ENCODE results near the gene LYPD3.
"Not testable (repeated sequence)": the region's sequence is repeated elsewhere in the genome, so short reads cannot be mapped to it uniquely, and the experiment has no call there.

The LYPD3 gene

GRCh38 chr19:43444091-43444490 lies 21.3 kb downstream of the LYPD3 start:
- not testable (repeated sequence) for H3K9me3 Mint-ChIP-seq, H3K27ac Mint-ChIP-seq, H3K27me3 Mint-ChIP-seq

GRCh38 chr19:43441716-43442115 lies 23.7 kb downstream of the LYPD3 start:
- Mint-ChIP-seq H3K27me3 (no peaks in the 10 kb centered on the region), H3K4me3 (no peak overlapping the region), H3K27ac (peak overlapping the region; percentile 33), H3K36me3 (no peaks in the 10 kb centered on the region), H3K9me3 (no peaks in the 10 kb centered on the region), H3K4me1 (peaks cover 21% of the 10 kb centered on the region)
- DNase-seq (ENCODE audit: low spot score in 2 of 2) (no peak), ATAC-seq (ENCODE audit: low read depth) (no peak)

More at GRCh38 chr19:43444091-43444490, 21.3 kb downstream of the LYPD3 start:
- DNase-seq (ENCODE audit: low spot score in 2 of 2); H3K36me3 Mint-ChIP-seq; H3K4me3 Mint-ChIP-seq; ATAC-seq (ENCODE audit: low read depth): not testable (repeated sequence)
- peaks cover 14% of the 10 kb centered on the region for H3K4me1 Mint-ChIP-seq

- Mint-ChIP-seq H3K9me3 (peaks cover 2% of the 10 kb centered on the region), H3K27me3 (no peaks in the 10 kb centered on the region), H3K4me1 (peaks cover 25% of the 10 kb centered on the region), H3K36me3 (no peaks in the 10 kb centered on the region), H3K4me3 (no peak overlapping the region), H3K27ac (peak overlapping the region; percentile 43)
- ATAC-seq (ENCODE audit: low read depth), result no peak
- no peak for DNase-seq (ENCODE audit: low spot score in 2 of 2)
These were observed 25.7 kb downstream of the LYPD3 start for GRCh38 chr19:43439709-43440063.

GRCh38 chr19:43439032-43439708 lies 26.2 kb downstream of the LYPD3 start:
- Mint-ChIP-seq H3K36me3 (no peaks in the 10 kb centered on the region), H3K4me1 (peaks cover 25% of the 10 kb centered on the region), H3K27me3 (no peaks in the 10 kb centered on the region), H3K27ac (peak overlapping the region; percentile 43), H3K9me3 (peaks cover 2% of the 10 kb centered on the region), H3K4me3 (peak overlapping the region; percentile 36)
- ATAC-seq (ENCODE audit: low read depth), result peak; percentile 99
- no peak for DNase-seq (ENCODE audit: low spot score in 2 of 2)

GRCh38 chr19:43438291-43439031 lies 26.9 kb downstream of the LYPD3 start:
- Mint-ChIP-seq H3K27ac (no peak overlapping the region), H3K27me3 (no peaks in the 10 kb centered on the region), H3K36me3 (no peaks in the 10 kb centered on the region), H3K4me1 (peaks cover 25% of the 10 kb centered on the region), H3K4me3 (no peak overlapping the region), H3K9me3 (peaks cover 2% of the 10 kb centered on the region)
- DNase-seq (ENCODE audit: low spot score in 2 of 2), result no peak
- no peak for ATAC-seq (ENCODE audit: low read depth)

GRCh38 chr19:43437712-43438111 lies 27.7 kb downstream of the LYPD3 start:
- H3K27ac Mint-ChIP-seq, result peak overlapping the region; percentile 38
- H3K9me3 Mint-ChIP-seq, result peaks cover 2% of the 10 kb centered on the region
- DNase-seq (ENCODE audit: low spot score in 2 of 2) (no peak), ATAC-seq (ENCODE audit: low read depth) (no peak)
- H3K4me3 Mint-ChIP-seq, result no peak overlapping the region
- no peaks in the 10 kb centered on the region for H3K27me3 Mint-ChIP-seq
- H3K36me3 Mint-ChIP-seq, result no peaks in the 10 kb centered on the region
- peaks cover 28% of the 10 kb centered on the region for H3K4me1 Mint-ChIP-seq

GRCh38 chr19:43437284-43437683 lies 28.1 kb downstream of the LYPD3 start:
- not testable (repeated sequence) for H3K9me3 Mint-ChIP-seq; H3K4me3 Mint-ChIP-seq; DNase-seq (ENCODE audit: low spot score in 2 of 2); ATAC-seq (ENCODE audit: low read depth); H3K36me3 Mint-ChIP-seq; H3K27me3 Mint-ChIP-seq
- Mint-ChIP-seq H3K4me1 (peaks cover 28% of the 10 kb centered on the region), H3K27ac (peak overlapping the region; percentile 38)

- ATAC-seq (ENCODE audit: low read depth) (no peak), DNase-seq (ENCODE audit: low spot score in 2 of 2) (no peak)
- peaks cover 2% of the 10 kb centered on the region for H3K9me3 Mint-ChIP-seq
- H3K27me3 Mint-ChIP-seq, result no peaks in the 10 kb centered on the region
- H3K4me3 Mint-ChIP-seq, result no peak overlapping the region
- peak overlapping the region; percentile 60 for H3K27ac Mint-ChIP-seq
- H3K4me1 Mint-ChIP-seq, result peaks cover 30% of the 10 kb centered on the region
- no peaks in the 10 kb centered on the region for H3K36me3 Mint-ChIP-seq
These were observed 29.6 kb downstream of the LYPD3 start for GRCh38 chr19:43435775-43436174.

GRCh38 chr19:43433689-43434088 lies 31.7 kb downstream of the LYPD3 start:
- Mint-ChIP-seq H3K4me3 (no peak overlapping the region), H3K9me3 (peaks cover 2% of the 10 kb centered on the region), H3K36me3 (no peaks in the 10 kb centered on the region), H3K27me3 (no peaks in the 10 kb centered on the region), H3K27ac (no peak overlapping the region), H3K4me1 (peaks cover 23% of the 10 kb centered on the region)
- ATAC-seq (ENCODE audit: low read depth) (no peak), DNase-seq (ENCODE audit: low spot score in 2 of 2) (no peak)

- ATAC-seq (ENCODE audit: low read depth) (no peak), DNase-seq (ENCODE audit: low spot score in 2 of 2) (no peak)
- Mint-ChIP-seq H3K27ac (no peak overlapping the region), H3K27me3 (peaks cover 2% of the 10 kb centered on the region), H3K36me3 (no peaks in the 10 kb centered on the region), H3K4me3 (no peak overlapping the region), H3K9me3 (peaks cover 2% of the 10 kb centered on the region), H3K4me1 (peaks cover 20% of the 10 kb centered on the region)
These were observed 32.1 kb downstream of the LYPD3 start for GRCh38 chr19:43433358-43433673.

- no peak overlapping the region for H3K4me3 Mint-ChIP-seq
- peak overlapping the region; percentile 84 for H3K27ac Mint-ChIP-seq
- peaks cover 2% of the 10 kb centered on the region for H3K9me3 Mint-ChIP-seq
- no peaks in the 10 kb centered on the region for H3K36me3 Mint-ChIP-seq
- peaks cover 14% of the 10 kb centered on the region for H3K4me1 Mint-ChIP-seq
- DNase-seq (ENCODE audit: low spot score in 2 of 2) (no peak), ATAC-seq (ENCODE audit: low read depth) (no peak)
- peaks cover 2% of the 10 kb centered on the region for H3K27me3 Mint-ChIP-seq
These were observed 34.4 kb downstream of the LYPD3 start for GRCh38 chr19:43430976-43431375.

- ATAC-seq (ENCODE audit: low read depth), result peak; percentile 77
- H3K27me3 Mint-ChIP-seq, result peaks cover 2% of the 10 kb centered on the region
- H3K36me3 Mint-ChIP-seq, result no peaks in the 10 kb centered on the region
- peaks cover 16% of the 10 kb centered on the region for H3K4me1 Mint-ChIP-seq
- peak in 1 of 2 donors; percentile 23 for DNase-seq (ENCODE audit: low spot score in 2 of 2)
- peak overlapping the region; percentile 84 for H3K27ac Mint-ChIP-seq
- H3K4me3 Mint-ChIP-seq, result no peak overlapping the region
- no peaks in the 10 kb centered on the region for H3K9me3 Mint-ChIP-seq
These were observed 35.2 kb downstream of the LYPD3 start for GRCh38 chr19:43430142-43430710.

GRCh38 chr19:43429395-43429794 lies 36.0 kb downstream of the LYPD3 start:
- H3K27me3 Mint-ChIP-seq, result peaks cover 3% of the 10 kb centered on the region
- H3K4me3 Mint-ChIP-seq, result no peak overlapping the region
- DNase-seq (ENCODE audit: low spot score in 2 of 2), result no peak
- ATAC-seq (ENCODE audit: low read depth), result no peak
- no peaks in the 10 kb centered on the region for H3K36me3 Mint-ChIP-seq
- peak overlapping the region; percentile 8 for H3K27ac Mint-ChIP-seq
- no peaks in the 10 kb centered on the region for H3K9me3 Mint-ChIP-seq
- H3K4me1 Mint-ChIP-seq, result peaks cover 16% of the 10 kb centered on the region

GRCh38 chr19:43425567-43426392 lies 39.6 kb downstream of the LYPD3 start:
- H3K4me1 Mint-ChIP-seq, result peaks cover 8% of the 10 kb centered on the region
- H3K9me3 Mint-ChIP-seq, result no peaks in the 10 kb centered on the region
- no peak for DNase-seq (ENCODE audit: low spot score in 2 of 2)

More at GRCh38 chr19:43425567-43426392, 39.6 kb downstream of the LYPD3 start:
- ATAC-seq (ENCODE audit: low read depth), result no peak
- peaks cover 5% of the 10 kb centered on the region for H3K27me3 Mint-ChIP-seq
- no peaks in the 10 kb centered on the region for H3K36me3 Mint-ChIP-seq
- no peak overlapping the region for H3K4me3 Mint-ChIP-seq
- peak overlapping the region; percentile 65 for H3K27ac Mint-ChIP-seq
